Inferior parietal cortex (tissue), 1 donor: ENCODE data around the gene CTU2.

Experiments
- DNase-seq: peaks from one replicate; pipeline ENCODE4 v3.0.0-alpha.2; 2016; ENCODE audit errors: extremely low spot score

Gene CTU2

DNA sequence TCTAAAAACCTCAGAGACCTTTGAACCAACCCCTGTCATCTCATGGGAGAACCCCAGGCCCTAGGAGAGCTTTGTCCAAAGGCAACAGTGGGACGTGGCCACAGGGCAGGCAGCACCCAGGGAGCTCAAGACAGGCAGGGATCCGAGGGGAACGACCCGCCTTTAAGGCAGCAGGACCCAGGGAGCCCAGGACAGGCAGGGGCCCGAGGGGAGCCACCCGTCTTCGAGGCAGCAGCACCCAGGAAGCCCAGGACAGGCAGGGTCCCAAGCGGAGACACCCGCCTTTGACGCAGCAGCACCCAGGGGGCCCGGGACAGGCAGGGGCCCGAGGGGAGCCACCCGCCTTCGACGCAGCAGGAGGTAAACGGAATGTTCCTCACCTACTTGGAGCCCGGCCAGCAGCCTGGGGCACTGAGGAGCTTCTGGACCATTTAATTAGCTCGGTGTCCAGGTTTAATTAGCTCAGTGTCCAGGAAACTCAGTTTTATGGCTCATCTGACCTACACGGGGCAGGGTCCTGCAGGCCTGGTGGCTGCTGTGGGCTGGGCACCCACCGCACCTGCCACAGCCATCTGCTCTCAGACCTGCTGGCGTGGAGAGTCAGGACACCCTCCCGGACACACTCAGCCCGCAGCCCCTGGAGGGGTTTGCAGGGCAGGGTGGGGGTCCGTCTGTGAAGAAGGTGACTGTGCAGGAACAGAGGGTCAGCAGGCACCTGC is 54.3 kb downstream of the CTU2 start:
- DNase-seq: no peak

DNA sequence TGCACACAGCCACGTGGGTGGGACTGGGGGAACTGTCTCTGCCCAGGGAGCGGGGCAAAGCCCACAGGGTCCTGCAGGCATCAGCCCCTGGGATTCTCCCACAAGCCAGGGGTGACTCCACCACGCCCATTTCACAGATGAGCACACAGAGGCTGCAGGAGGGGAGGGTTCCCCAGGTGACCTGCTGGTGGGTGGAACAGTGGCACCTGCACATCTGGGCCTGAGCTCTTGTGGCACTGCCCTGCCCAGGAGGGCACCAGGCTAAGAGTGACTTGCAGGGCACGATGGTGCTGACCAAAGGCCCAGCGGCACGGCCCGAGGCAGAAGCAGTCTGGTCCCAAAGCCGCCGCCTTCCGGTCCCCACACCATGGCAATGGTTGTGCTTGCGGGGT is 54.8 kb downstream of the CTU2 start:
- DNase-seq: no peak

DNA sequence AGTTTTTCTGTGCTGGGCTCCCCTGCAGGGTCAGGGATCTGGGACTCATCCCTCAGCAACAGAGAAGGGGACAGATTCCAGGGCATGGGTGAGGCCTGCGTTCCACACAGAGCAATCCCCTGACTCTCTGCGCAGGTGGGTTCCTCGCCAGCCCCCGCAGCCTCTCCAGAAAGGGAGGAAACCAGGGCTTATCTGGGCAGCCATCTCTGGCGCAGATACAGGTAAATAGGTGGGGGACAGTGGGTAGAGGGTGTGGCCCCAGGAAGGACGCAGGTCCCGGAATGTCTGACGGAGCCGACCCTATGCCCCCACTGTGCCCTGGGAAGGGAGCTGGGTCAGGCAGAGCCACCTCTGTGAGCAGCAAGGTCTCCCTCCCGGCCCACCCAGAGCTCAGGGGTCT is 55.5 kb downstream of the CTU2 start:
- no peak for DNase-seq

DNA sequence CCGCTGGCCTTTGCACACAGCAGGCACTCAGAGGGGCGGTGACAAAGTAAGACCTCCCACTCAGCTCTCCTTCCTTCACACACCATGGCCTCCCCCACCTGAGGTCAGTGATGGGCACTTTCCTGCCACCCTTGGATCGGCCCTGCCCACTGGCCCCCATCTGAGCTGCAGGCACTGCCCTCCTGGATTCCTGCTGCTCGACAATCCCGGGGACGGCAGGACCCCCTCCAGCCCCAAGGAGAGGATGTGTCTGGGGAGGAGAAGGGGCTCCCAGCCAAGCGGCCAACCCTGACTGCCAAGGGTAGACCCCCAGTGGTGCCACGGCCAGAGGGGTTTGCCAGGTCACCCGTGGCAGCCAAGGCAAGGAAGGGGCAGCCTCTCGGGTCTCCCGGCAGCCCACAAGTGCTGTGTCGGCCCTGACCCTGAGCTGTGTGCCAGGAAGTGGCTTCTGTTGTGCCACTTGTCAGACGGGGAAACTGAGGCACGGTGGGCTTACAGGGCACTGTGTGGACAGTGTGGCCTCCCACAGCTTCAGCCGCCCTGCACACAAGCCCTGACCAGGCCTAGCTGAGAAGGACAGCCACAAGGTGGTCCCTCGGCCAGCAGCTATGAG is 56.1 kb downstream of the CTU2 start:
- DNase-seq: no peak

DNA sequence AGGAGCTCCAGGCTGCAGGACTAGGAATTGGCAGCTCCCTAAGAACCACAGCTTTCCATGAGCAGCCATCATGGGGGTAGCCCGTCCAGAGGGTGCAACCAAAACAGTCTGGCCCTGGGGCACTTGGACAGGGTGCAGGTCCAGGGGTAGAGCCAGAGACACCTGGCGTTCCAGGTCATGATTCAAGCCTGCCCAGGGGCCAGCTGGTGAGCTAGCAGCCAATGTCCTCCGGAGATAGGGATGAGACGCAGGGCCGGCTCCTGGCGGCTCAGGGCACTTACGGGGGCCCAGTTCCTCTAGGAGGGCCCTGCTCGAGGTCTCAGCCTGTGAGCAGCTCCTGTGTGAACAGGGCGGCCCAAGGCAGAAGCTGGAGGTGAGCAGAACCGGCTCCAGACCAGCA is 56.6 kb downstream of the CTU2 start:
- no peak for DNase-seq

DNA sequence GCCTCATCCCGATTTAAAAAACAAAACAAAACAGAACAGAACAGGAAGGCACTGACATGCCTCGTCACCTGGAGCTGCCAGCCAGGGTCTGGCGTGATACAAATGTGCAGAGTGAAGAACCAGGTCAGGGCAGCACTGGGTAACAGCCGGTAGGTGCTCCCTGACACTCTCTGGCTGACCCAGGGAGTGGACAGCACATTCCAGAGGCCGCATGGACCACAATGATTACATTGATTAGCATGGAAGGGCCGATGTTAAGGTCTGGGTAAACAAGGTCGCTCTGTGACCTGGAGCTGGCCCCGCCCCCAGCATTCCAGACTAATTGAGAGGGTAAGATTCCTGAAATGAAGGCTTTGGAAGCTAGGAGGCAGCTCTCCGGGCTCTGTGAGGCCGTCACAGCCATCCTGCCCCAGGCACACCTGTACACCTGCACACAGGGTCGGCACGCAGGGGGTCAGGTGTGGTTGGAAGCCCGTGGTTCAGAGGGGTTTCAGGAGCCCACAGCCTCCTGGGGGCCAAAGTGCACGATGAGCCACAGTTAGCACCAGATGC is 57.3 kb downstream of the CTU2 start:
- DNase-seq: no peak

DNA sequence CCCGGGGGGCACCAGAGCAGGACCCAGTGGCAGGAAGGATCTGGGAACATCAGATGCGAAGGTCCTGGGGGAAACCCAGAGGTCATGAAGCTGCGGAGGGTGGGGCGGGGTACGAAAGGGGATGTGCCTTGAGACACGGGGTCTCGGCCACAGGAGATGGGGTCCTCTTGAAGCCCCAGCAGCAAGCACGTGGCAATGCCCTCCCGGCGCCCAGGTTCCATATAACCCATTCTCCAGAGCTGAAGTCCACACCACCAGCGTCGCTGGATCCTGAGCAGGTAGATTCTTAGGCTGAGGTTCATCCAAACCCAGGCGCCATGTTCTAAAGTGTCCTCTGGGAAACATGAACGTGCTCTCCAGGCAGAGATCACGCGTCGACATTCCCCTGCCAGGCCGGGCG is 57.8 kb downstream of the CTU2 start:
- no peak for DNase-seq

DNA sequence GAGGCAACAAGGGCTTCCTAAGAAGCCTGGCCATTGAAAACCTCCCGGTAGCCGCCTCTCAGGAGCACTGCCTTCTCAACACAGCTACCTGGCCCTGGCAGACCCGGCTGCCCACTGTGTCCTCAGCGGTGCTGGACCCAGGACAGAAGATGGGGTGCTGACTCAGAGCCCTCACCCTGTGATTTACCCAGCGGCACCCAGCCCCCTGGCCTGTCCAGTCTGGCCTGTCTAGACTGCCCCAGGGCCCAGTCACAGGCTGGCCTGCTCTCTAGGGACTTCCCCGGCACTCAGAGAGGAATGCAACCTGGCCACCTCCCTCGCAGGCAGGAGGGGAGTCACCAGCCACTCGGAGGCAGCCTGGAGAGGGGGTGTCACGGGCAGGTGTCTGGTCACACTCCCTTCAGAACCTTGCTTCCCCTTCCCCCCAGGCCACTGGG is 58.6 kb downstream of the CTU2 start:
- DNase-seq: no peak
